WTC11 (cell line): ENCODE data around the gene ZSCAN10.

Source experiments
- CTCF ChIP-seq: fragments of 200-600 bp; IDR thresholded peaks from 2 replicates; pipeline ENCODE4 v1.8.0; 2022; ENCODE audit warnings: antibody characterized with exemption
- E2F1 ChIP-seq: sonication (generic); formaldehyde crosslinking; IDR thresholded peaks from 2 replicates; pipeline ENCODE4 v1.8.0; 2022; ENCODE audit warnings: mild to moderate bottlenecking, missing genetic modification reagents
- HMGXB4 ChIP-seq: sonication (generic); formaldehyde crosslinking; IDR thresholded peaks from 2 replicates; pipeline ENCODE4 v1.8.1; 2023; ENCODE audit warnings: mild to moderate bottlenecking, moderate library complexity, missing genetic modification reagents
- ZNF512 ChIP-seq: sonication (generic); formaldehyde crosslinking; IDR thresholded peaks from 2 replicates; pipeline ENCODE4 v1.8.1; 2022; ENCODE audit warnings: missing genetic modification reagents, borderline replicate concordance

GRCh38 chr16:3122926-3123570 is 24.0 kb upstream of the ZSCAN10 start:
- no peak for TF ChIP-seq CTCF
- TF ChIP-seq HMGXB4, result no peak
- no peak for TF ChIP-seq ZNF512 (CRISPR knock-in tag)
- TF ChIP-seq E2F1 (CRISPR knock-in tag), result no peak
